Measurements from ENCODE around the gene ORM1.

Gene ORM1

GRCh38 chr9:114282926-114283325 is 40.0 kb upstream of the ORM1 start:
- no peak overlapping the region for H3K4me3 ChIP-seq (ENCODE audit: control insufficient read depth, low read depth, low read length)
- peak; percentile 90 for DNase-seq (ENCODE audit: low read depth)
- no peak for TF ChIP-seq CTCF (IDR thresholded peaks at IDR 0.05; ENCODE audit: control insufficient read depth, insufficient read depth, low read depth, low read length, missing control alignments)

GRCh38 chr9:114283551-114284111 is 39.3 kb upstream of the ORM1 start:
- no peak for DNase-seq (ENCODE audit: low read depth)
- TF ChIP-seq CTCF (IDR thresholded peaks at IDR 0.05; ENCODE audit: control insufficient read depth, insufficient read depth, low read depth, low read length, missing control alignments), result no peak
- no peak overlapping the region for H3K4me3 ChIP-seq (ENCODE audit: control insufficient read depth, low read depth, low read length)

DNA sequence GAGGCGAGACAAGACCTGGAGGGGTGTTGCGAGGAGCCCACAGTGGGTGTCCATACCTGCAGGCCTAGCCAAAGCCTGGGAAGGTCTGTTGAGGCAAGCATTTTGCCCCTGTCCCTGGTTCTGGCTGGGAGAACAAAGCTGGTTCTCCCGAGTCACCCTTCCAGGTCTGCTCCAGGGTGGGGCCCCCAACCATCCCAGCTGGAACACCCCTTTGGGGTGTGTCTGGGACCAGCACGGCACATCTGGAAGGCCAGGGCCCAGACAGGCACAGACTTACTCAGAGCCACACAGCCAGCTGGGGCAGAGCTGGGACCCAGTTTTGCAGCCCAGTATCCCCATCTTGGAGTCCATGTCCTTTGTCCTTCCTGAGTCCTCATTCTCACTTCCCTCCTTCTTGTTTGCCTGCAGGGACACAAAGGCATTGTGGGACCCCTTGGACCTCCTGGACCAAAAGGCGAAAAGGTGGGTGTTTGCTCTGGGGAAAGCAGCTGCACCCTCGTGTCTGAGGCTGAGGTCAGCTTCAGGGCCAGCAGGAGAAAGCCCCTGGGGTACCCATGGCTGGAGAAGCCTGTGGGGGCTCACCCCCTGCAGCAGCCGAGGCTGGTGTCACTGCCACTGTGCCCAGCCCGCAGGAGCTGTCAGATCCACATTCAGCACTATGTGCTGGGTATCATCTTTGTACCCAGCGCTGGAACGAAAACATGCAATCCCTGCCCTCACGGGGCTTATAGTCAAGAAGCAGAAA is 38.4 kb upstream of the ORM1 start:
- no peak for DNase-seq (ENCODE audit: low read depth)
- TF ChIP-seq CTCF (IDR thresholded peaks at IDR 0.05; ENCODE audit: control insufficient read depth, insufficient read depth, low read depth, low read length, missing control alignments), result no peak
- H3K4me3 ChIP-seq (ENCODE audit: control insufficient read depth, low read depth, low read length), result no peak overlapping the region

- H3K4me3 ChIP-seq (ENCODE audit: control insufficient read depth, low read depth, low read length), result no peak overlapping the region
- DNase-seq (ENCODE audit: low read depth), result no peak
- peak; percentile 28 for TF ChIP-seq CTCF (IDR thresholded peaks at IDR 0.05; ENCODE audit: control insufficient read depth, insufficient read depth, low read depth, low read length, missing control alignments)
Observed at GRCh38 chr9:114285166-114285867, 37.6 kb upstream of the ORM1 start.

GRCh38 chr9:114286146-114286679 is 36.7 kb upstream of the ORM1 start:
- TF ChIP-seq CTCF (IDR thresholded peaks at IDR 0.05; ENCODE audit: control insufficient read depth, insufficient read depth, low read depth, low read length, missing control alignments), result no peak
- no peak overlapping the region for H3K4me3 ChIP-seq (ENCODE audit: control insufficient read depth, low read depth, low read length)
- DNase-seq (ENCODE audit: low read depth), result no peak

DNA sequence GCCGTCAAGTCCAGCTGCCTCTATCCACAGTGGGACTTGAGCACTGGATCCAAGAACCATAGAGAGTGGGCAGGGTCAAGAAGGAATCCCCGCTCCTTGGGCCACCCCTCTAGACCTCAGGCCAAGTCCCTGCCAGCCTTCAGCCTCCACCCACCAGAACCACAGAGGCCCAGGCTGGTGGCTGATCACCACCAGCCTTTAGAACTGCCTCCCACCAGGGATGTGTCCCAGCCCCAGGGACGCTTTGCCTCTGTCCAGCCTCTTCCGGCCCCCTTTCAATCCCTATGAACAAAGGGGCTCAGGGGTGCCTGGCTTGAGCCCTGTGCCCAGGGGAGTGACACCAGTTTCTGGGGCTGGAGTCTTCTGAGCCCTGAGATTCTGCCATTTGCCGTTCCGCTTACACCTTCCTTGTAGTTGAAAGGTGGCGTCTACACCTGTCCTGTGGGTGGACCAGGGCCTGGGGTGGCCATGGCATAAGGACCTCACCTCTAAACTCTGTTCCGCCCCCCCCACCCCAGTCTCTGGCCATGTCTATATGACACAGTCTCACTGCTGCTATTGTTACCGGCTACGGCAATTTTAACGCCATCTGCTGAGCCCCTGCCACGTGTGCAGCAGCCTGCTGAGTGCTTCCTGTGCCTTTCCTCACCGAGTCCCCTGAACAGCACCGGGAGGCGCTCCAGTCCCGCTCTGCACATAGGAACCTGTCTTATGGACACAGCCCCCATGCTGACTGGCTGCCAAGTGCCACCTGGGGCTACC is 35.7 kb upstream of the ORM1 start:
- no peak overlapping the region for H3K4me3 ChIP-seq (ENCODE audit: control insufficient read depth, low read depth, low read length)
- no peak for DNase-seq (ENCODE audit: low read depth)
- TF ChIP-seq CTCF (IDR thresholded peaks at IDR 0.05; ENCODE audit: control insufficient read depth, insufficient read depth, low read depth, low read length, missing control alignments), result no peak
